NCI-H510A (cell line): Measurements from ENCODE around the gene CLRN1.
"Not testable (repeated sequence)": the region's sequence is repeated elsewhere in the genome, so short reads cannot be mapped to it uniquely, and the experiment has no call there.

ENCODE experiments used
- DNase-seq: peaks from one replicate; lab custom pipeline; 2025; lab: John Stamatoyannopoulos, UW

CLRN1 gene

GRCh38 chr3:150972366-150973071 is at the start of gene CLRN1:
CLRN1 (minus strand) TSS chr3:150972727; CDS start chr3:150972708, 19 bp downstream.
- no peak for DNase-seq

GRCh38 chr3:151016478-151016795 is 43.9 kb upstream of the CLRN1 start:
- DNase-seq = no peak

GRCh38 chr3:151015767-151016477 is 43.4 kb upstream of the CLRN1 start:
- no peak for DNase-seq

GRCh38 chr3:151015181-151015580 is 42.7 kb upstream of the CLRN1 start:
- no peak for DNase-seq

GRCh38 chr3:151014501-151015018 is 42.0 kb upstream of the CLRN1 start:
- no peak for DNase-seq

GRCh38 chr3:151012753-151013152 is 40.2 kb upstream of the CLRN1 start:
- no peak for DNase-seq

- no peak for DNase-seq
Measured at GRCh38 chr3:151011427-151011826, 38.9 kb upstream of the CLRN1 start.

- DNase-seq = no peak
Measured at GRCh38 chr3:151009981-151010380, 37.5 kb upstream of the CLRN1 start.

- no peak for DNase-seq
Measured at GRCh38 chr3:151009430-151009829, 36.9 kb upstream of the CLRN1 start.

GRCh38 chr3:151008699-151009098 is 36.2 kb upstream of the CLRN1 start:
- DNase-seq = no peak

- no peak for DNase-seq
Measured at GRCh38 chr3:151003768-151004134, 31.2 kb upstream of the CLRN1 start.

GRCh38 chr3:151003029-151003767 is 30.7 kb upstream of the CLRN1 start:
- no peak for DNase-seq

GRCh38 chr3:151002003-151002981 is 29.8 kb upstream of the CLRN1 start:
- no peak for DNase-seq

GRCh38 chr3:150998996-150999395 is 26.5 kb upstream of the CLRN1 start:
- DNase-seq = no peak

GRCh38 chr3:150996731-150997130 is 24.2 kb upstream of the CLRN1 start:
- DNase-seq = no peak

GRCh38 chr3:150995510-150995909 is 23.0 kb upstream of the CLRN1 start:
- DNase-seq = no peak

GRCh38 chr3:150989208-150989607 is 16.7 kb upstream of the CLRN1 start:
- no peak for DNase-seq

- not testable (repeated sequence) for DNase-seq
Measured at GRCh38 chr3:150988395-150988794, 15.9 kb upstream of the CLRN1 start.

- no peak for DNase-seq
Measured at GRCh38 chr3:150985711-150986110, 13.2 kb upstream of the CLRN1 start.

GRCh38 chr3:150984066-150984465 is 11.5 kb upstream of the CLRN1 start:
- no peak for DNase-seq

GRCh38 chr3:150978566-150979148 is 6.1 kb upstream of the CLRN1 start:
- DNase-seq = no peak
